NOMO-1 treated with DMSO at 0.1 percent for 48 hours (cell line): ENCODE measurements around the gene RTL9.
A peak's percentile ranks its signal among the peaks of the same experiment; 100 is the strongest.

Experiments used
- DNase-seq: peaks from one replicate; lab custom pipeline; 2025; ENCODE audit not compliant: unreplicated experiment; lab: John Stamatoyannopoulos, UW

RTL9 gene

DNA sequence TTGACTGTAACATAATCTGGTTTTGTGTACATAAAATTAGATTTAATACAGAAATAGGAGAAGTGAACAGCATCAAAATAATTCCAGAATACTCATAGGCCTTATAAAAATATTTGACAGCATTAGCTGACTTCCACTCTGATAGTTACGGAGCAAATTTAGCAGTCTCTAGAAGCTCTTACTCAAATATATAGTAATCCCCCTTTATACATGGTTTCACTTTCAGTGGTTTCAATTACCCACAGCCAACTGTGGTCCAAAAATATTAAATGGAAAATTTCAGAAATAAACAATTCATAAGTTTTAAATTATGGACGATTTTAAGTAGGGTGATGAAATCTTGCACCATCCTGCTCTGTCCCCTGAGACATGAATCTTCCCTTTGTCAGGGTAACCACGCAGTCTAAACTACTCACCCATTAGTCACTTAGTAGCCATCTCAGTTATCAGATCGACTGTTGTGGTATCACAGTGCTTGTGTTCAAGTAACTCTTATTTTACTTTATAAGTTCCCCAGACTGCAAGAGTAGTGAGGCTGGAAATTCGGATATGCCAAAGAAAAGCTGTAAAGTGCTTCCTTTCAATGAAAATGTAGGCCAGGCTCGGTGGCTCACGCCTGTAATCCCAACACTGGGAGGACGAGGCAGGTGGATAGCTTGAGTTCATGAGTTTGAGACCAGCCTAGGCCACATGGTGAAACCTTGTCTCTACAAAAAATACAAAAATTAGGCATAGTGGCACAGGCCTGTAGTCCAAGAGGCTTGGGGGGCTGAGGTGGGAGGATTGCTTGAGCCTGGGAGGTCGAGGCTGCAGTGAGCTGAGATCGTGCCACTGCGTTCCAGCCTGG lies 17.2 kb upstream of the RTL9 start:
- DNase-seq = peak; percentile 68

DNA sequence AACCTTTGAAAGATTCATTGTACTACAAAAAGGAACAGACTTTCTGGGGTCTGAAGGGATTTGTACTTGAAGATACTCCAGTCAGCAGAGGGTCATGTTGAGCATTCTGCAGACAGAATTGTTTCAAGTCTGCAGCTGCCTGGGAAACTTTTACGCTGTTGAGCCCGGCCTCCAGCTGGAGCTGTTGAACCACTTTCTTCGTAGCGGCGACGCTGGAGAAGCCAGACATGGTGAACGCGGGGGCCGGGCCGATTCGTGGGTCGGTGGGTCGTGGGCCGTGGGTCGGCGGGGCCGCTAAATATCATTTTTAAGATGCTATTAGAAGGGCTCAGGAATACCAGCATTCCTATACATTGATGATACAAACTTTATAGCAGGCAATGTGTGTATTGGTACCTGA lies 12.0 kb upstream of the RTL9 start:
- DNase-seq = no peak

- no peak for DNase-seq
Measured at GRCh38 chrX:110359273-110359672, 625 bp downstream of the RTL9 start.

DNA sequence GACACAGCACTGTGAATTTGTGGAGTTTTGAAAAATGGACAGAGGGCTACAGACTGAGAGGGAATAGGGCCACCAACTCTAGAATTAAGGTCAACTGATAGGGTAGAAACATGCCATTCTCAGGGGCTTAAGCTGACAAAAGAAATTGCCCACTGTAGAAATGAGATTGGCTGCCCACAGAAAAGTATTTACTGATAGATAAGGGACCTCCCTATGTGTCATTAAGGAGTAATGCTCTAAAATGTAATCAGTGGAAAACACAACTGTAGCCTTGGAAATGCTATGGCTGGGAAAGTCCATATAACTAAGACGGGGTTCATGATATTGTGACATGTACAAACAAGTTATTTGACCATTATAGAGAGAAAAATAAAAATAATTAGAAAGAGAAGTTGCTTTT lies 4.6 kb downstream of the RTL9 start:
- DNase-seq = no peak

GRCh38 chrX:110373310-110373709 lies 14.7 kb downstream of the RTL9 start:
- DNase-seq = no peak

DNA sequence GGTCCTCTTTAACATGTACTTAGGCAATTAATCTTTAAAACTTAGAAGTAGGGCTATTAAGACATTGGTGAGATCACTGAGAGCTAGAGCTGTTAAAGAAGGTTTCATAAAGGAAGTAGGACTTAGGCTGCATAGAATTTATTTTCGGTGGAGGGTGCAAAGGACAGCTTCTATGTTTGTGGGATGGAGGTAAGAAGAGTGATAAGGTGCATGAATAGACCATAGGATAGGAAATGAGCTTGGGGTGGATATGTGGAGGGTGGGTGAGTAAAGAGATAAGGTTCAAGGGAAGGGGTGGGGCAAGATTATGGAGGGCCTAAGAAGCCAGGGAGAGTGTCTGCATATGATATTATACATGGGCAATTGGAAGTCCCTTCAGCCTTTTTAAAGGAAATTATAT lies 15.9 kb downstream of the RTL9 start:
- peak; percentile 52 for DNase-seq

DNA sequence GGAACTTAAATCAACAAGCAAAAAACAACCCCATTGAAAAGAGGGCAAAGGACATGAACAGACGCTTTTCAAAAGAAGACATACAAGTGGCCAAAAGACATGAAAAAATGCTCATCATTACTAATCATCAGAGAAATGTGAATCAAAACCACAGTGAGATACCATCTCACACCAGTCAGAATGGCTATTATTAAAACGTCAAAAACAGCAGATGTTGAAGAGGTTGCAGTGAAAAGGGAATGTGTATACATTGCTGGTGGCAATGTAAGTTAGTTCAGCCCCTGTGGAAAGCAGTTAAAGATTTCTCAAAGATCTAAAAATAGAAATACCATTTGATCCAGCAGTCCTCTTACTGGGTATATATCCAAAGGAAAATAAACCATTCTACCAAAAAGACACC lies 22.6 kb downstream of the RTL9 start:
- no peak for DNase-seq

GRCh38 chrX:110383414-110383813 lies 24.8 kb downstream of the RTL9 start:
- no peak for DNase-seq

DNA sequence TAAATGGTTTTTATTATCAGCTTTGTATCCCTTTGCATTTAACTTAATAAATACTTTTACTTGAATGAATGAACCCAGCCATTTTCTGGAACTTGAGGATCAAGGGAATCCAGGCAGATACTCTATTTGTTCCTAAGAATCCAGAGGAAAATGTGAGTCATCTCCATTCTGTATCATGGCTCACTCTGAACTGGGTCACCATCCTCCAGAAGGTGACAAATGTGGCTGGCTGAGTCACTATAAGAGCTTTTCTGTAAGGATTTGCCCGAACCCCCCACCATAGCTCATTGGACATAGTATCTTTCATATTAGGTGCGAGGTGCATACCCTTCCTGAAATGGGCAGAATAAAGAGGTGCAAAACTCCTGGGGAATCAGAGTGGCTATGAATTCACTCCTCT lies 25.8 kb downstream of the RTL9 start:
- DNase-seq = no peak

- no peak for DNase-seq
Measured at GRCh38 chrX:110389570-110389969, 30.9 kb downstream of the RTL9 start.

GRCh38 chrX:110391086-110391485 lies 32.4 kb downstream of the RTL9 start:
- DNase-seq = no peak

GRCh38 chrX:110394651-110395050 lies 36.0 kb downstream of the RTL9 start:
- no peak for DNase-seq

DNA sequence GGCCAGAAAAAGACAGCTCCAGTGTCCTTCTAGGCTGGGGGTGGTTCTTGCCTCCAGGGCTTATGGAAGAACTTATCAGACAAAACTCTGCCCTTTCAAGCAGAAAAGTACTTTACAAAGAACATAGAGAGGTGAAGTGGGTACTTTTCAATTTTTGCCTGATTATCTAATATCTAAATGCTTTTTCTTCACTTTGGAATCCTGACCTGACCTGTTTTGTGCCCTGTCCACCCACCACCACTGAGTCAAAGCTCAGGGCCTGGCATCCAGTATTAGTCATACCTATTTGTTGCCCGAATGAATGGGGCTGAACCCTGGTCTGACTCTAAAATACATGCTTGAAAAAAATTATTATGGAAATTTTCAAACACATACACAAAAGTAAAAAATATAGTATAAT lies 37.2 kb downstream of the RTL9 start:
- DNase-seq = no peak

DNA sequence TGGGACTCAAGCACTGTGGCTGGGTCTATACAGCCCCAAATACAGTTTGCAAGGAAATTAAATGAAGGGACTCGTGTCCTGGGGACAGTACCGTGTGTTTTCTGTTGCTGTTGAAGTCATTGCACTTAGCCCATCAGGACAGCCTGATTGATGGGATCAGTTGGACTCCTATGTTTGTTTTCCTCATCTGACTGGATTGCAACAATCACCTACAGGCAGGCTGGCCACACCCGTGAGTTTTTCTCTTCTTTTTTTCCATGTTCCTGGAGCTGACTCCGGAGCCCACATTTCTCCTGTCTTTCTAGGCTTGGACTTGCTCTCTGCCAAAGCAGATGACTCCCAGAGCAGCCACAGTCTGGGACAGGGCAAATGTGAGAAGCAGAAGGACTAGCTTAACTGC lies 38.1 kb downstream of the RTL9 start:
- no peak for DNase-seq

DNA sequence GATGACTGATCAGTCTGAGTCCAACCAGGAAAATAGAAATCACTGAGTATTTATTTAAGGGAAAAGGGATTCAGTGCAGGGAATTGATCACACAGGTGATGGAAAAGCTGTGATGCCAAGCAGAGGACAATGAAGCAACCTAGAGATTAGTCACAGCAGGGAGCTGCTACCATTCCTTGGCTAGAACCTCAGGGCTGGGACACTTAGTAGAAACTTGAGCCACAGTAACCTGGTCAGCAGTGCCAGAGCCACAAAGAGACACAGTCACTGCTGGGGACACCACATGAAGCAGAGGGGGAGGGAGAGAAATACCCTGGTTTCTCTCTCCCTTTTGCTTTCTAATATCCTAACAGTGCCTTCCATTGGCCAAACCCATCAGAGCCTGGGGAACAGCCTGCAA lies 38.7 kb downstream of the RTL9 start:
- no peak for DNase-seq

GRCh38 chrX:110397904-110398303 lies 39.3 kb downstream of the RTL9 start:
- DNase-seq = no peak

DNA sequence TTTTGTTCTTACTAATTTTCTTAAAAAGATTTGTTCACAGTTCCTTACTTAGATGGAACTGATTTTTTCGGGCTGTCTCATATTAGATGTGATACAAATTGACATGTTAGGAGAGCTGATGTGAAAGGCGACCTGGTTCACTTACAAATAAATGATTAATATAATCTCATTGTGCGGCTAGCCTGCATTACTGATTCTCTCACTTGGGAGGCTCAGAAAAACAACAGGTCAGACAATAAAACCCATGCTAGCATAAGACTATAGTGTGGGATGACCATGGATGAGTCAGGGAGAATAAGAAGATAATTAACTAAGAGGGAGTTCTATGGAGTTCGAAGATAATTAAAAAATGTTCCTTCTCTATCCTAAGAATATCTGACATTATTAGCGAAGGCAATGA lies 40.8 kb downstream of the RTL9 start:
- no peak for DNase-seq

DNA sequence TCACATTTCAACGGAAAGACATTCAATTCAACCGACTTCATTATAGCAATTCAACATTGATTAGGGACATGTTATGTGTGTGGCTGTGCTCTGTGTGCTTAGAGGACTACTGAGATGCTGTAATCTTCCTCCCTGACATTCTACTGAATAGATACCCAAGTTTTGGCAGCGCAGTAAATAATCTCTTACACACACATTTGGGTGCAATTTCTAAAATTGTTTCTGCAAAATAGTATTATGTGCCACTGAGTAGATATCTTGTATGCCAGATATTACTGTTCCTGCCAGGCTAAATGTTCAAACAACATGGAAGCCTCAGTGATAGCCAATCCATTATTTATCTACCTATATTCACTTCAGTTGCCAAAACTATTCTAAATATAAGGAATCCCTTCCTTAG lies 41.3 kb downstream of the RTL9 start:
- no peak for DNase-seq

- peak; percentile 26 for DNase-seq
Measured at GRCh38 chrX:110401135-110401534, 42.5 kb downstream of the RTL9 start.

DNA sequence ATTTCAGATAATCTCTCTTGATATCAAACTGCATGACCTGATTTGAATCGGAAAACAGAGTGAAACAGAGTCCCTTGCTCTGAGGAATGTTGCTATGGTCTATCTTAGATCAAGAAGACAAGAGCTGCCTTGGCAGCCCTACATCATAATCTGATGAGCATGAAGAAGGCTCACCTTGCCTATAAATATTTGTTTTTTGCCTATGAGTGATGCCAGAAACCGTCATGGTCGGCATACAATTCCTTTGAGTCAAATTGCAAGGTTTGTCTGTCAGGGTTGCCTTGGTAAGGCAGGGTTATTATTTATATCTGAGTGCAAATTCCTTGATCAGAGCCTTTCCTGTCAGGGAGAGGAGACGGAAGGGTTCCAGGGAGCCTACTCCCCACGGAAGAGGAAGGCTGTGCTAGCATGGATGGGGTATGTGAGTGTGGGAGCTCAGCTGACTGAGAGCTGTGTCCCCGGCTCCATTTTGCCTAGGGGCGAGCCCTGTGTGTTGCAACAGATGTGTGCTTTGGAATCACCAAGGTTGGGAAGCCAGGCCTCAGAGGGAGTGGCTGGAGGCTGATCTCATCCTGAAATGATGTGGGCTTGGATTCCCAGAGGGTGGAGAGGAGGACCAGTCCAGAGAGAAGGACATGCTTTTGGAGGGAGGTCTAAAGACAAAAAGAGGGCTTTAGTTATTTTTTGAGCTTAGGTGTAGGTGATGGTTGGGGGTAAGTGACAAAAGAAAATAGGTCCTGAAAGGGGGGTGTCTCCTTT lies 43.6 kb downstream of the RTL9 start:
- DNase-seq = no peak

DNA sequence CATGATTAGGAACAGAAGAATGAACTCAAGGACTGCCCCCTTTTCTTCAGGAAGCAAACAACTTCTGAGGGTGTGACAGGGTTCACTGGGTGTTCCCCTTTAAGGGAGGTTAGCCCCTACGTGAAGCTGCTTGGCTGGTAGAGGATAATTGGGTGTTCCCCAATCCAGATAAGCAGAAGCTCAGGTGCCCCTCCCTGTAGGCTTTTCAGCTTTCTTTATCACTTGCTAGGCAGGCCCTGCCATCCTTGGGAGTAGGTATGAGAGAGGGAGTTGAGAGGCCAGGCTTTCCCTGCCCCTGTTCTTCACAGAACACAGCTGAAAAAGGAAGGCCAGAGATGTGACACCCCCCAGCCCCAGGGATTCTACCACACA lies 44.2 kb downstream of the RTL9 start:
- DNase-seq = no peak

DNA sequence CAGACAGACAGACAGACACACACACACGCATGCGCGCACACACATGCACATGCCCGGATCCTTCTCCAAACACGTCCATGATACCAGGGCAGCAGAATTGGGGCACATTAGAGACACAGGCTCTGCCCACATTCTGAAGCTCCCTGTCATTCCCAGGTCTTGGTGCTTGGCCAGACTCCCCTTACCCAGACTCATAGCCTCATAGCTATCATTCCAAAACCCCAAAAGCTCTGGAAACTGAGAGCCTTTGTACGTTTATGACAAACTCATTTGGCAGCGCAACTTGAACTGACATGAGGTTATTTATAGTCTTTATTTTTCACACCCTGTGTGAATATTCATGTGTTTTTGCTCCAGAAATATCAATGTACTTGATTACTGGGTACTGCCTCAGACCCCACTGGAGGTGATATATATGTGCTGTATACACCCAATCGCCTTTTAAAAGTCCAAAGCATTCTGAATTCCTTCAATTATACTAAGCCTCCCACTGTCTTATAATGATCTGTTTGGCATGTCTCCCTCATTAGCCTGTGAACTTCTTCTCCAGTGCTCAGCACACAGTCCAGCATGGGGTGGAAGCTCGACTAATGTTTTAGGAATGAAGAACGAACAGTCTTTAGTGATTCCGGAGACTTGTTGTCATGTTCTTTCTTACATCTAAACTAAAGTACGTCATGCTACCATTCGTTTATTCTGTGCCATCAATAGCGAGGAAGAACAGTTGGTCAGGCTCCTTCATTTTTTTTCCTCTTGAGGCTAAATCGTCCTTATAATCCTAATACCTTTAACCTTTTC lies 45.0 kb downstream of the RTL9 start:
- DNase-seq = no peak
